ENCODE data around the gene AK8.

Gene AK8

GRCh38 chr9:132825430-132825829, 52.7 kb downstream of the AK8 start:
- no peak for DNase-seq (ENCODE audit: low spot score)

GRCh38 chr9:132824951-132825350, 53.1 kb downstream of the AK8 start:
- DNase-seq (ENCODE audit: low spot score), result no peak

- DNase-seq (ENCODE audit: low spot score), result no peak
These were observed 53.9 kb downstream of the AK8 start for GRCh38 chr9:132824151-132824550.

GRCh38 chr9:132823370-132824145, 54.5 kb downstream of the AK8 start:
- no peak for DNase-seq (ENCODE audit: low spot score)

- no peak for DNase-seq (ENCODE audit: low spot score)
These were observed 57.7 kb downstream of the AK8 start for GRCh38 chr9:132820169-132820944.

GRCh38 chr9:132818588-132818987, 59.5 kb downstream of the AK8 start:
- no peak for DNase-seq (ENCODE audit: low spot score)

GRCh38 chr9:132814937-132815336, 63.1 kb downstream of the AK8 start:
- no peak for DNase-seq (ENCODE audit: low spot score)

GRCh38 chr9:132813115-132813771, 64.8 kb downstream of the AK8 start:
- DNase-seq (ENCODE audit: low spot score), result no peak

- no peak for DNase-seq (ENCODE audit: low spot score)
These were observed 66.1 kb downstream of the AK8 start for GRCh38 chr9:132811985-132812384.

- no peak for DNase-seq (ENCODE audit: low spot score)
These were observed 67.8 kb downstream of the AK8 start for GRCh38 chr9:132810314-132810713.

GRCh38 chr9:132809677-132810271, 68.3 kb downstream of the AK8 start:
- no peak for DNase-seq (ENCODE audit: low spot score)

GRCh38 chr9:132808645-132809044, 69.4 kb downstream of the AK8 start:
- no peak for DNase-seq (ENCODE audit: low spot score)

- DNase-seq (ENCODE audit: low spot score), result no peak
These were observed 71.2 kb downstream of the AK8 start for GRCh38 chr9:132806723-132807421.

GRCh38 chr9:132806306-132806705, 71.8 kb downstream of the AK8 start:
- no peak for DNase-seq (ENCODE audit: low spot score)

- peak; percentile 3 for DNase-seq (ENCODE audit: low spot score)
These were observed 73.3 kb downstream of the AK8 start for GRCh38 chr9:132804576-132805295.

- DNase-seq (ENCODE audit: low spot score), result no peak
These were observed 75.8 kb downstream of the AK8 start for GRCh38 chr9:132802121-132802795.

GRCh38 chr9:132801659-132802058, 76.4 kb downstream of the AK8 start:
- no peak for DNase-seq (ENCODE audit: low spot score)

- DNase-seq (ENCODE audit: low spot score), result peak; percentile 73
These were observed 77.9 kb downstream of the AK8 start for GRCh38 chr9:132800038-132800648.

- no peak for DNase-seq (ENCODE audit: low spot score)
These were observed 79.0 kb downstream of the AK8 start for GRCh38 chr9:132798817-132799790.

Data from CD4-positive, alpha-beta T cell treated with Interleukin-15 for 4 hours (primary cell).